Activated naive CD4-positive, alpha-beta T cell treated with anti-CD3 and anti-CD28 coated beads, Interleukin-2, amount 10 ng/mL, durations not matched to agents 7 days and 5 days (primary cell): ENCODE measurements around the gene ZNF768.

ENCODE experiments used
- CTCF ChIA-PET: fragments of 350-600 bp; sonication (Branson Sonifier 250); formaldehyde crosslinking; loops from one replicate; lab custom pipeline; 2021; ENCODE audit warnings: antibody characterized with exemption; lab: Charles Lee
- DNase-seq: peaks from one replicate; pipeline ENCODE4 v3.0.0-alpha.2; 2020
- H3K27ac Mint-ChIP-seq: one replicate; pipeline ENCODE4 v1.8.0; 2021; ENCODE audit warnings: mild to moderate bottlenecking, moderate library complexity, mixed read lengths
- H3K27me3 Mint-ChIP-seq: one replicate; pipeline ENCODE4 v1.8.0; 2021; ENCODE audit warnings: mild to moderate bottlenecking, mixed read lengths
- H3K36me3 Mint-ChIP-seq: one replicate; pipeline ENCODE4 v1.8.0; 2021; ENCODE audit warnings: mixed read lengths
- H3K4me1 Mint-ChIP-seq: one replicate; pipeline ENCODE4 v1.8.0; 2021; ENCODE audit warnings: mixed read lengths
- H3K4me3 Mint-ChIP-seq: one replicate; pipeline ENCODE4 v1.8.0; 2021; ENCODE audit warnings: mild to moderate bottlenecking, moderate library complexity, mixed read lengths
- H3K9me3 Mint-ChIP-seq: one replicate; pipeline ENCODE4 v1.8.0; 2021; ENCODE audit warnings: mixed read lengths

Gene ZNF768

DNA sequence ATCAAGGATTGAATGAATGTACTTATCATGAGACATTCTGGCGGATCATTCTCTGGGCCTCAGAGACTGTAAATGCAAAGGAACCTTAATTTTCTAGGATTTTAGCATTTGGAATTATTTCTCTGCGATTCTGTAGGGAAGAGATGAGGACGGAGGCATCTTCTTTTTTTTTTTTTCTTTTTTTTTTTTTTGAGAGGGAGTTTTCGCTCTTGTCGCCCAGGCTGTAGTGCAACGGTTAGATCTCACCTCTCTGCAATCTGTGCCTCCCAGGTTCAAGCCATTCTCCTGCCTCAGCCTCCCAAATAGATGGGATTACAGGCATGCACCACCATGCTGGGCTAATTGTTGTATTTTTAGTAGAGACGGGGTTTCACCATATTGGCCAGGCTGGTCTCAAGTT lies 51.7 kb downstream of the ZNF768 start:
- CTCF ChIA-PET = interaction anchor here (1.0 to 7.1 kb wide), 7 partner anchors 17 to 45 kb away, joined by 3 to 57 read pairs (median 12); partner anchors contain the start of gene DCTPP1
- Mint-ChIP-seq H3K27me3 (no peaks in the 10 kb centered on the region), H3K4me3 (peak overlapping the region; percentile 99), H3K27ac (peak overlapping the region; percentile 85), H3K4me1 (peaks cover 79% of the 10 kb centered on the region), H3K9me3 (no peaks in the 10 kb centered on the region), H3K36me3 (peaks cover 61% of the 10 kb centered on the region)
- DNase-seq = no peak

DNA sequence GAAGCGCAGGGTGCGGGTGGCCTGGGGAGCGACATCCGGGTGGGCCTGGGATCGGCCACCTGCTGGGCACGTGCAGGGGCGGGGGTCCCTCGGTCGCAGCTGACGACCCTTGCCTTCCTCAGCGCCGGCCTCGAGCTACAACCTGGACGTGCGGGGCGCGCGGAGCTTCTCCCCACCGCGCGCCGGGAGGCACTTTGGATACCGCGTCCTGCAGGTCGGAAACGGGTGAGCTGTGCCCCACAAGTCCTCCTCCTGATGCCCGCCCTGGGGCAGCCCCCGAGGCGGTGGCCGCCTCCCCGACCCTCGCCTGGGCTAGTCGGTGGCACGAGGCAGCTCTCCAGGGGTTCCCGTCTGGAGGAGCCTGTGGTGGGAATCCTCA lies 52.3 kb downstream of the ZNF768 start:
- Mint-ChIP-seq H3K4me1 (peaks cover 78% of the 10 kb centered on the region), H3K9me3 (no peaks in the 10 kb centered on the region), H3K27ac (peak overlapping the region; percentile 85), H3K4me3 (peak overlapping the region; percentile 99), H3K36me3 (peaks cover 61% of the 10 kb centered on the region), H3K27me3 (no peaks in the 10 kb centered on the region)
- CTCF ChIA-PET = interaction anchor here (1.0 to 7.1 kb wide), 9 partner anchors 9 to 140 kb away, joined by 3 to 57 read pairs (median 3); partner anchors contain the start of genes DCTPP1 and ZNF688
- no peak for DNase-seq
